OCI-LY3 (cell line): Measurements from ENCODE around the gene LINGO3.

Experiments
- EZH2phosphoT487 ChIP-seq: fragments of 200-600 bp; shearing (Covaris generic); IDR thresholded peaks from 2 replicates; pipeline ENCODE4 v1.6.1; 2018; ENCODE audit warnings: antibody characterized with exemption, mixed run types, low read depth
- TF ChIP-seq, protein P1 (sequence below): fragments of 200-600, 300-600 bp; sonication (generic); IDR thresholded peaks from 2 replicates; pipeline ENCODE4 v1.5.1; 2014; ENCODE audit warnings: antibody characterized with exemption, low read length, low read depth

DNA sequence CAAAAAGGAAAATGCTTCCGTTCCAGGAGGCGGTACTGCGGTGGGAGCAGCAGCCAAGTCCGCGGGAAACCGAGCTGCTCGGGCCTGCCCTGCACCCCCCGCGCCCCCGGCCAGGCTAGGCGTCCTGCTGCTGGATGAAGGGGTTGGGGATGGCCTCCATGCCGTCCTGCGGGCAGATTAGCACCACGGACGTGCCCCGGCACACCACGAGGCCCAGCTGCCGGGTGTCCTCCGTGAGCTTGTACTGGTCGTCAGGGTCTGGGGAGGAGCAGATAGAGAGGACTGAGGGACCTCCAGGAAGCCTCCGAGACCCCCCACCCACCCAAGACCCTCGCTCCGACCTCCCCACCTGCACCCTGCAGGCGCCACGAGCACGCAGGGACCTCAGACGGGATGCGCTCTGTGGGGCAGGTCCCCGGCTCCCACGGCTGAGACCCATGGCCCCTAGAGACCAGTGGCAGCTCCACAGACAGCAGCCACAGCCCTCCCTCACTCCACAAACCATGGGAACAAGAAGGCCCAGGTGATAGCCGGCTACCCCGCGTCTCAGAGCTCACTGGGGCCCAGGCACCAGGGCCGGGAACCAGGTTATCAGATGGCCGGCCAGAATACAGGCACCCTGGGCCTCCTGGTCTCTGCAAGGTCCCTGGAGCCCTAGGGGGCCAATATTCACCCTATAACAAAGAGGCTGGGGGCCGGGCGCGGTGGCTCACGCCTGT, 13.8 kb upstream of the LINGO3 start:
- TF ChIP-seq, protein P1, sequence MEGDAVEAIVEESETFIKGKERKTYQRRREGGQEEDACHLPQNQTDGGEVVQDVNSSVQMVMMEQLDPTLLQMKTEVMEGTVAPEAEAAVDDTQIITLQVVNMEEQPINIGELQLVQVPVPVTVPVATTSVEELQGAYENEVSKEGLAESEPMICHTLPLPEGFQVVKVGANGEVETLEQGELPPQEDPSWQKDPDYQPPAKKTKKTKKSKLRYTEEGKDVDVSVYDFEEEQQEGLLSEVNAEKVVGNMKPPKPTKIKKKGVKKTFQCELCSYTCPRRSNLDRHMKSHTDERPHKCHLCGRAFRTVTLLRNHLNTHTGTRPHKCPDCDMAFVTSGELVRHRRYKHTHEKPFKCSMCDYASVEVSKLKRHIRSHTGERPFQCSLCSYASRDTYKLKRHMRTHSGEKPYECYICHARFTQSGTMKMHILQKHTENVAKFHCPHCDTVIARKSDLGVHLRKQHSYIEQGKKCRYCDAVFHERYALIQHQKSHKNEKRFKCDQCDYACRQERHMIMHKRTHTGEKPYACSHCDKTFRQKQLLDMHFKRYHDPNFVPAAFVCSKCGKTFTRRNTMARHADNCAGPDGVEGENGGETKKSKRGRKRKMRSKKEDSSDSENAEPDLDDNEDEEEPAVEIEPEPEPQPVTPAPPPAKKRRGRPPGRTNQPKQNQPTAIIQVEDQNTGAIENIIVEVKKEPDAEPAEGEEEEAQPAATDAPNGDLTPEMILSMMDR, result no peak
- TF ChIP-seq EZH2phosphoT487, result no peak
